GM18502 (cell line): ENCODE measurements around the gene NKAIN2.
"Not testable (repeated sequence)": the region's sequence is repeated elsewhere in the genome, so short reads cannot be mapped to it uniquely, and the experiment has no call there.

ENCODE experiments used
- ATAC-seq: cut with Tn5 transposase; IDR thresholded peaks from one replicate; pipeline ENCODE4 v1.9.1; 2021; ENCODE audit warnings: mild to moderate bottlenecking; ENCODE audit not compliant: unreplicated experiment, poor library complexity

NKAIN2 gene

GRCh38 chr6:124158024-124158423 is 354.4 kb downstream of the NKAIN2 start:
- no peak for ATAC-seq

DNA sequence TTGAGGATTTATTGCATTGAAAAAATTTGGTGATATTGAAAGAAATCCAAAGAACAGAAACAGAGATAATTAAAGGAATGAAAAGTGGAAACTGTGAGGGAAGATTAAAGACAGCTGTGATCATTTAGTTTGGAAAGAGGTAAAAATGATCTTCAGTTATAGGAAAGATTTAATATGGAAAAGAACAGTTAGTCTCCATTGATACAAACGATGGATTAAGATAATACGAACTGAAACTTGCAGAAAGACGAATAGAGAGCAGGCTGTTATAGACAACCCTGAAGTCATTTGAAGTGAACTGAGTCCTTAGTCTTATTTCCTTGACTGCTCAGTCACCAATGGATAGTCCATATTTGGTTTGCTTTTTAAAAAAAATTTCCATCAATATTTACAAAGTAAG is 360.0 kb downstream of the NKAIN2 start:
- ATAC-seq, result no peak

GRCh38 chr6:124164343-124164742 is 360.7 kb downstream of the NKAIN2 start:
- ATAC-seq, result no peak

- ATAC-seq, result not testable (repeated sequence)
Measured at GRCh38 chr6:124167249-124167648, 363.6 kb downstream of the NKAIN2 start.

- ATAC-seq, result no peak
Measured at GRCh38 chr6:124190256-124190655, 386.6 kb downstream of the NKAIN2 start.

- no peak for ATAC-seq
Measured at GRCh38 chr6:124193132-124193531, 389.5 kb downstream of the NKAIN2 start.

- ATAC-seq, result no peak
Measured at GRCh38 chr6:124197148-124197547, 393.5 kb downstream of the NKAIN2 start.

GRCh38 chr6:124199286-124199685 is 395.6 kb downstream of the NKAIN2 start:
- ATAC-seq, result no peak

- no peak for ATAC-seq
Measured at GRCh38 chr6:124200661-124201060, 397.0 kb downstream of the NKAIN2 start.

DNA sequence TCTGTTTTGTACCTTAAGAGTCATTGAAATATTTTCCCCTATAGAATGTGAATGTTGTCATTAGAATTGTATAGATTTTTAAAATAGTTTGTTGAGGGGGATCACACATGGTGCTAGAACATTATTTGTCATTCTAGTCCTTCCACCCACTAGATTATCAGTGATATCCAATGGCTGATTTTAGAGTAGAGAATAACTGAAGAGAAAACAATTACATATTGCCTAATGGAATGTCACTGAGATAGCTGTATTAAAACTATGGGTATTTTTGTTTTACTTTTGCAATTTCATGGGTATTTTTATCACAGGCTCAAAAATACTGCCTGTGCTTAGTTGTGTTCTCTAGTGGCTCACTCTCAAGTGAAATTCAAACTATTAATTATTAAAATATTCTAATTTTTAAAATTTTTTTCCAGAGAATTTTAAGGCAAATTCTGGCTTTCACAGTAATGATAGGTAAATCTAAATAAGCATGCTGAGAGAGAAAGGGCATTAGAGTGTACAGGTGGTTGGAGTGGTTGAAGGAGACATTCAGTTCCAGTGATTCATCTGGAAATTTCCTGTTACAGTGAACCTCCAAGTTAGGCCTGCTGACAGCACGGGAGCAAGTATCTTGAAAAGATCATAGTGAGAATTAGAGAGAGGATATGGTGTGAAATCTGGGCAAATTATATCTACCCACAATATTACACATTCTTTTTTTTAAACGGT is 399.6 kb downstream of the NKAIN2 start:
- ATAC-seq, result no peak

DNA sequence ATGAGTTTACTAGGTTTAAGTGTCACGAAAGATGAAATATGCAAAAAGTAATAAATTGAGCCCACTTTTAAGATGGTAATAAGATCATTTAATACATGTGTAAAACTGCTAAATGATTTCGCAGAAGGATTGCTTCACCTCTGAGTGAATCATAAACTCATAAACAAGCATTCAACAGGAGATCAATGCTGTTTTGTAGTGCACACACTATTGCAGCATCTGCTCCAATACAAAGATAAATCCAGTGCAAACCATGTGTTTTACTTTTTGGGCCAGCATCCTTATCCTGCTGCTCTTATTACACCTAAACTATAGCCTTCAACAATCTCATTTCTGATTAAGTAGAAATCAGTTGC is 400.1 kb downstream of the NKAIN2 start:
- ATAC-seq, result no peak

DNA sequence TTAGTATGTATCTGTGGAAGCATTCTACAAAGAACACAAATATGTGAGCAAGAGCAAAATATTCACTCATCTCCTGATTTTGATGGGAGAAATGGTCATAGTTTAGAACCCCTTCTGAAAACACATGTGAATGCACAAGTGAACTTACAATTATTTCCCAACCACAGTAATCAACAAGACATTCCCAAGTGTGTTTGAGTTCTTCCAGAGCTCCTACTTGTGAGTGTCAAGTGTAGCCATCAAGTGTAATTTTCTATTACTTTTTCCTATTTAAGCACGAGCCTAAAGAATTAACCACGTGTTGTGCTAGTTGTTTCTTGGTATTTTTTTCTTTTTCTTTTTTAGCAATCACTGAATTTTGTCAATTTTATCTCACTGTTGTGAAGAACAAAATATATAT is 402.3 kb downstream of the NKAIN2 start:
- ATAC-seq, result no peak

DNA sequence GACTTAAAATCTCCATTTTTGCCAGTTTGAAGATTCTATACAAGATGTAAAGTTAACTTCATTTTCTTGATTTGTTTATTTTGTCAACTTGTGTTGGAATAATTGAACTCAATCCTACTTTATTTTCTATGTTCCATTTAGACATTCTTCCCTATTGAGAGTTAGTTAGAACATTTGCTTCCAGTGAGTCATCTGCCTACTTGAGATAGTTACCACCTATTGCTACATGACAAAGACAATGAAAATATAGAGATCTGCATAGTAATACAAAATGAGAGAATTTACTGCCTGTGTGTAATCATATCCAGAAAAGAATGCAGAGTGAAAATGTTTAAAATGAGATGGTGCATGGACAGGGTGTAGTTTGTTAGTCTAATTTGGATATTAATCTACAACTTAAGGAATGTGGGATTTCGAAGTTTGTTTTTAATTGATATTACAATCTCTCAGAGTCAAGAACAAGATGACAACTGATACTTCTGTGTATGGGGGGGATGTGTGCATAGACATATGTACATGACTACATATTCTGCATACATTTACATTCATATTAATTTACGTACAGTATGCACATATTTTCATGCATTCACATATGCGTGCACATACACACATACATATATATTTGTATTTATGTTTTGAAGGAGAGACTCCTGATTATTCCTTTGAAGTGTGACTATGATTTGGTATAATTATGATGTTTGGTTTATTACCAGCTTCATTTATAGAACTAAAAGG is 420.1 kb downstream of the NKAIN2 start:
- no peak for ATAC-seq

DNA sequence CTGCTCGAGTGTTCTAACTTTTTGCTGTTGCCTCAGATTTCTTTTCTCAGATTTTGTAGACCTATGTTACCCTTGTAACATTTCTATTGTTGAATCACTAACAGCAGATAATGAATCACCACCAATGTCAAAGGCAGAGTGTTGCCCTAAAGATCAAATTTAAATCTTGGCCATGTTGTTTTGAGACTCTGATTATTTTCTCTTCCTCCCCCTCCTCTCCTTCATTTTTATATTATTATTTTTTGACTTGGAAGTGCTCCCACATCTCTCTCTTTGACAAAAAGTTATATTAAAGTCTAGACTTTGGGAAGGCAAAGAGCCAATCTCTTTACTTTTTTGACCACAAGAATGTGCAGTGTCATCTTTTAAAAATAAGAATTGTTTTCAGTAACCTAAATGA is 422.7 kb downstream of the NKAIN2 start:
- ATAC-seq, result no peak

DNA sequence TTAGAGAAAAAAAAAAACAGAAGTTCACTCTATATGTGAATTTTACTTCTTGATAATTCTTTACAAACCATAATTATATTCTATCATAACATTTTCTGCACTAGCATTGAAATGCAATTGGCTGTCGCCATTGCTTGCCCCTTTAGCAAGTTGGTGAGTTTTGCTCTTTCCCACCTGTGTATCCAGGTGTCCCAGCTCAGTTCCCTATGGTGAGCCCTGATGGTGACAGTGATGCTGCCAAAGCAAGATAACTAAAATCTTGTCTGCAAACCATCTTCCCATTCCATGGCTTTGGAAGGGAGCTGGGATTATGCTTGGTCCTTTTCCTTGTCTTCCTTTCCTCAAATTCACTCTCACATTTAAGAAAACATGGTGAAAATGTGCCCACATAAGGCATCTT is 429.6 kb downstream of the NKAIN2 start:
- no peak for ATAC-seq

- no peak for ATAC-seq
Measured at GRCh38 chr6:124234801-124235200, 431.1 kb downstream of the NKAIN2 start.

DNA sequence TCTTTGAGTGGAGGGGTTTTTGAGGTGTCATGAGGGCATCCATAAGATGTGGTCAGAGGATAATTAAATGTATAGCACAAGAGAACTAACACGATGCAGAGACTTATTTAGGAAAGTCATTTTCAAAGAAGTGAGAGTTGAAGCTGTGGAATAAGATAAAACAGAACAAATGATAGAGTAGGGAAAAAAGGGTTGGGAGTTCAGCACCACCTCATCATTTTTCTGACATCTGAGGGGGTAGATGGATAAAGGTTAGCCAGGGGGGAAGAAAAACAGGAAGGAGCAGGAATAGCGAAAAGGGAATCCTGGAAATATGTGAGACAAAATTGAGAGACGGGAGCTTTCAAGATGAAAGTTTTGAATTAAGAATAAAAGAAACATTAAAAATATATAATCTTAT is 434.2 kb downstream of the NKAIN2 start:
- ATAC-seq, result no peak

GRCh38 chr6:124238408-124238807 is 434.7 kb downstream of the NKAIN2 start:
- not testable (repeated sequence) for ATAC-seq

DNA sequence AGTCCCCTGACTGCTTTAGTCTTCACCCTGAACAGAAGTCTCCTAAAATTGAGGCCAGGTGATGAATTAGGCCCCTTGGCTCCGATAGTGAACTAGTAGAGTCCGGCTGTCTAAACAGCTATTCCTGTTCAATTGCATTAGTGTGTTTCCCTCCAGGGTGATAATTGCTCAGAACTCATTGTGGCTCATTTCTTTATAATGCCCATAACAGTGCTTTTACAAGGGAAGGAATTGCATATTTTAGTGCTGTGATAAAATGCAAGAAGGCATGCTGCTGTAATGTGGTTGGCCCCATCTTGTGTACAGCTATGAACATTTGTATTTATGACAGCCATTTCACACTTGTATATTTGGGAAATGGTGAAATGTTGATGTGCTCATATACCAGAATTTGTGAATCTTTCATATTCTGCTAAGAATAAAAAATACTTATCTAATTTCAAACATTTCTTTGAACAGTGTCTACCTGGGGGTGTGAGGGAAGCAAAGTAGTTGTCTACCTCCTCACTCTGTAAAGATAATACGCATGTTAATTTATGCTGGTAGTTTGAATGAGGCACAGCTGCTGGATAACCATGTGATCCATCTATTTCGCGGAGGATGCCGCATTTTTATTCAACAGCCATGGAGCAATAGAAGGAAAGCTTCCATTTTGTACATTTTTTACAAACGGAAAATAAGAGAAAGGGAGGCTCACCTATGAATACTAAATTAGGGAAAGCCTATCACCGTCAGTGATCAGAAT is 451.4 kb downstream of the NKAIN2 start:
- no peak for ATAC-seq

- ATAC-seq, result no peak
Measured at GRCh38 chr6:124260337-124260736, 456.7 kb downstream of the NKAIN2 start.

DNA sequence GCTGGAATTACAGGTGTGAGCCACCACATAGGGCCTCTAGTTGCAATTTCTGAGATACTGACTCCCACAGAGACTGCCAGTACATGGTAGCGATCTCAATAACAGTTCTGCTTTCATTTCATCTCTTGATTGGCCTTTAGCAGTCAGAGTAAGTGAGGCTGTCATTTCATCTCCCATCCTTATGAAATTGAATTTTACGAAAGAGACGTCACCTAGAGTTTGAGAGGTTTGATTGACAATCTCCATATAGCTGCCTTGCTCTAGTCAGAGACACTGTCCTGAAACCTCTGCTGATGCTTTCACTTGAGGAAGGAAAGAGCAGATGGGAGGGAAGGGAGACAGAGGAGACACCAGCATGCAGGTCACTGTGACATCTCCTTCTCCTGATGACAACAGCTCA is 466.1 kb downstream of the NKAIN2 start:
- no peak for ATAC-seq
